Caco-2 (cell line): Measurements from ENCODE around the gene GCGR. TPM values are rescaled to one million over a fixed set of nuclear protein-coding genes. Genes with fewer than 3 reads are reported as not detected.
A peak's percentile ranks its signal among the peaks of the same experiment; 100 is the strongest.
"Not testable (repeated sequence)": the region's sequence is repeated elsewhere in the genome, so short reads cannot be mapped to it uniquely, and the experiment has no call there.

Experiments used
- BruUV-seq: library from RNA; stranded (reverse); fragments of 400-500 nt; replicated peaks from 2 replicates; lab custom pipeline; 2021; lab: Mats Ljungman, UMichigan
- CTCF ChIA-PET: fragments of 300-600 bp; sonication (Branson Sonifier 250); formaldehyde crosslinking; loops from one replicate; lab custom pipeline; 2022; ENCODE audit warnings: antibody characterized with exemption; lab: Charles Lee
- POLR2A ChIA-PET: fragments of 300-600 bp; sonication (Branson Sonifier 250); formaldehyde crosslinking; loops from one replicate; lab custom pipeline; 2022; ENCODE audit warnings: antibody characterized with exemption; lab: Charles Lee
- DNase-seq, 2 experiments: peaks; one replicate each; pipeline versions ENCODE4 v3.0.0 to v3.0.0-alpha.2; 2020 to 2022
- H3K27me3 ChIP-seq: replicated peaks from 2 replicates; pipeline ENCODE4 v1.6.0; 2011; ENCODE audit warnings: low read length; ENCODE audit not compliant: control insufficient read depth, insufficient read depth
- H3K36me3 ChIP-seq: 2 replicates; pipeline ENCODE4 v1.5.1; 2011; ENCODE audit warnings: low read length; ENCODE audit not compliant: control insufficient read depth, insufficient read depth
- H3K4me1 ChIP-seq: fragments of 250-450 bp; sonication (Bioruptor Pico); 2 replicates; pipeline ENCODE4 v1.5.1; 2020; ENCODE audit warnings: mild to moderate bottlenecking
- H3K4me3 ChIP-seq: 2 replicates; pipeline ENCODE4 v1.5.1; 2011; ENCODE audit warnings: low read depth, mild to moderate bottlenecking, control low read depth, low read length
- H3K9me3 ChIP-seq: fragments of 250-450 bp; sonication (Bioruptor Pico); 2 replicates; pipeline ENCODE4 v1.5.1; 2020; ENCODE audit warnings: mild to moderate bottlenecking, moderate library complexity
- H3K27ac Mint-ChIP-seq: one replicate; pipeline ENCODE4 v1.8.0; 2022; ENCODE audit warnings: mixed read lengths; ENCODE audit not compliant: unreplicated experiment
- H3K27me3 Mint-ChIP-seq: one replicate; pipeline ENCODE4 v1.8.0; 2022; ENCODE audit warnings: mixed read lengths; ENCODE audit not compliant: insufficient read depth, unreplicated experiment
- H3K36me3 Mint-ChIP-seq: one replicate; pipeline ENCODE4 v1.8.0; 2022; ENCODE audit warnings: mild to moderate bottlenecking, mixed read lengths; ENCODE audit not compliant: insufficient read depth, unreplicated experiment
- H3K4me1 Mint-ChIP-seq: one replicate; pipeline ENCODE4 v1.8.0; 2022; ENCODE audit warnings: low read depth, mixed read lengths; ENCODE audit not compliant: unreplicated experiment
- H3K4me3 Mint-ChIP-seq: one replicate; pipeline ENCODE4 v1.8.0; 2022; ENCODE audit warnings: mild to moderate bottlenecking, moderate library complexity, mixed read lengths; ENCODE audit not compliant: unreplicated experiment
- H3K9me3 Mint-ChIP-seq: one replicate; pipeline ENCODE4 v1.8.0; 2022; ENCODE audit warnings: mixed read lengths; ENCODE audit not compliant: unreplicated experiment
- intact Hi-C: fragments of 100-400 bp; cut with micrococcal nuclease; formaldehyde crosslinking; loops from one replicate; pipeline ENCODE4 v1.10.0; 2022; ENCODE audit not compliant: unreplicated experiment
- total RNA-seq: library from RNA; stranded (reverse); gene quantifications from 2 replicates; pipeline ENCODE4 v1.2.3, GENCODE V29; 2022
- TF ChIP-seq, protein P1 (sequence below), 2 experiments: fragments of 200-600 bp in 1 of 2; IDR thresholded peaks; 1 replicate in 1 of 2; 2 replicates in 1 of 2; pipeline versions ENCODE4 v1.5.1 to v1.8.0; 2011 to 2022; ENCODE audit warnings: antibody characterized with exemption in 1 of 2, control low read depth in 1 of 2, inconsistent platforms in 1 of 2, low read depth in 1 of 2, low read length in 1 of 2, mild to moderate bottlenecking in 1 of 2, moderate library complexity in 1 of 2; ENCODE audit not compliant: insufficient read depth in 1 of 2, severe bottlenecking in 1 of 2, unreplicated experiment in 1 of 2

The GCGR gene
- total RNA-seq, 1 experiment from 2014 or later: 1.0 TPM

DNA sequence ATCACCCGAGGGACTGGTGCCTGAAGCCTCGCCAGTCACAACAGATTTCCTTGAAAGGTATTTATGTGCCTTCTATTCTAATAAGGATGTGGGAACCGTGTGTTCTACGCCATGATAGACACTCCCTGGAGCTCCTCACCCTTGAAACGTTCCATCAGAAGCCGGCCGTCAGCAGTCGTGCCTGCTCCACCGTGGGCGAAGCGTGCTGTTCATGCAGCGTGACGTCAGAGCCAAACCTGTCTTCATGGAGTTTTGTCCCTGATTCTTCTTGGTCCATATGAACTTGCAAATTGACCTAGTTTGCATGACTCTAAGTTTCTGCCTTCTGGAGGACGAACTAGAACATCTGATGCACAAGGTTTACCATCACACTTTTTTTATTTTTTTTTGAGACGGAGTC lies 35.4 kb downstream of the GCGR start:
- DNase-seq: no peak
- Mint-ChIP-seq H3K4me3 (peak overlapping the region; percentile 11), H3K27ac (peak overlapping the region; percentile 73), H3K36me3 (peaks cover 37% of the 10 kb centered on the region), H3K27me3 (no peaks in the 10 kb centered on the region), H3K4me1 (peaks cover 7% of the 10 kb centered on the region), H3K9me3 (no peaks in the 10 kb centered on the region)
- intact Hi-C loops: no loop called here
- Histone ChIP-seq H3K36me3 (no peaks in the 10 kb centered on the region; the same call in 1 of the 2 replicates), H3K4me1 (peaks cover 10% of the 10 kb centered on the region), H3K4me3 (no peak overlapping the region), H3K9me3 (no peaks in the 10 kb centered on the region), H3K27me3 (no peaks in the 10 kb centered on the region)
- ChIA-PET CTCF (interaction anchor here (0.7 kb wide), 1 partner anchor 191 kb away, joined by 3 read pairs; no protein-coding TSS in a partner anchor), POLR2A (no interaction called here)
- no TSS peak for BruUV-seq
- TF ChIP-seq, protein P1, sequence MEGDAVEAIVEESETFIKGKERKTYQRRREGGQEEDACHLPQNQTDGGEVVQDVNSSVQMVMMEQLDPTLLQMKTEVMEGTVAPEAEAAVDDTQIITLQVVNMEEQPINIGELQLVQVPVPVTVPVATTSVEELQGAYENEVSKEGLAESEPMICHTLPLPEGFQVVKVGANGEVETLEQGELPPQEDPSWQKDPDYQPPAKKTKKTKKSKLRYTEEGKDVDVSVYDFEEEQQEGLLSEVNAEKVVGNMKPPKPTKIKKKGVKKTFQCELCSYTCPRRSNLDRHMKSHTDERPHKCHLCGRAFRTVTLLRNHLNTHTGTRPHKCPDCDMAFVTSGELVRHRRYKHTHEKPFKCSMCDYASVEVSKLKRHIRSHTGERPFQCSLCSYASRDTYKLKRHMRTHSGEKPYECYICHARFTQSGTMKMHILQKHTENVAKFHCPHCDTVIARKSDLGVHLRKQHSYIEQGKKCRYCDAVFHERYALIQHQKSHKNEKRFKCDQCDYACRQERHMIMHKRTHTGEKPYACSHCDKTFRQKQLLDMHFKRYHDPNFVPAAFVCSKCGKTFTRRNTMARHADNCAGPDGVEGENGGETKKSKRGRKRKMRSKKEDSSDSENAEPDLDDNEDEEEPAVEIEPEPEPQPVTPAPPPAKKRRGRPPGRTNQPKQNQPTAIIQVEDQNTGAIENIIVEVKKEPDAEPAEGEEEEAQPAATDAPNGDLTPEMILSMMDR (IDR thresholded peaks at IDR 0.05; ENCODE audit: insufficient read depth in 1 of 2, low read depth in 1 of 2, low read length in 1 of 2, severe bottlenecking in 1 of 2, unreplicated experiment in 1 of 2): no peak

DNA sequence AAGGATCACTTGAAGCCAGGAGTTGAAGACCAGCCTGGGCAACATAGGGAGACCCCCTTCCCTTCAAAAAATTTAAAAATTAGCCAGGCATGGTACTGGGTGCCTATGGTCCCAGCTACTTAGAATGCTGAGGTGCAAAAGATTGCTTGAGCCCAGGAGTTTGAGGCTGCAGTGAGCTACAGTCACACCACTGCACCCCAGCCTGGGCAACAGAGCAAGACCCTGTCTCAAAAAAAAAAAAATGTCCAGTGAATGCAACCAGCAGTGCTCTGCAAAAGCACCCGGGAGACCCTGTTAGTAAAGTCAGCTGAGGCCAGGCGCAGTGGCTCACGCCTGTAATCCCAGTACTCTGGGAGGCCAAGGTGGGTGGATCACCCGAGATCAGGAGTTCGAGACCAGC lies 36.1 kb downstream of the GCGR start:
- H3K27ac Mint-ChIP-seq, H3K9me3 Mint-ChIP-seq, POLR2A ChIA-PET, H3K27me3 ChIP-seq, BruUV-seq, H3K4me3 Mint-ChIP-seq, CTCF ChIA-PET, H3K4me1 Mint-ChIP-seq, intact Hi-C loops, H3K36me3 ChIP-seq, H3K27me3 Mint-ChIP-seq, DNase-seq, H3K9me3 ChIP-seq, H3K4me3 ChIP-seq, H3K4me1 ChIP-seq: not testable (repeated sequence)
- H3K36me3 Mint-ChIP-seq: peaks cover 45% of the 10 kb centered on the region

GRCh38 chr17:81840826-81841778 lies 37.2 kb downstream of the GCGR start:
- Histone ChIP-seq H3K36me3 (no peaks in the 10 kb centered on the region), H3K4me1 (peaks cover 5% of the 10 kb centered on the region; the same call in 1 of the 2 replicates), H3K27me3 (no peaks in the 10 kb centered on the region), H3K4me3 (no peak overlapping the region), H3K9me3 (no peaks in the 10 kb centered on the region)
- intact Hi-C loops: no loop called here
- Mint-ChIP-seq H3K4me3 (no peak overlapping the region), H3K9me3 (no peaks in the 10 kb centered on the region), H3K27me3 (no peaks in the 10 kb centered on the region), H3K36me3 (peaks cover 55% of the 10 kb centered on the region), H3K27ac (no peak overlapping the region), H3K4me1 (peaks cover 2% of the 10 kb centered on the region)
- TF ChIP-seq, protein P1 (IDR thresholded peaks at IDR 0.05; ENCODE audit: insufficient read depth in 1 of 2, low read depth in 1 of 2, low read length in 1 of 2, severe bottlenecking in 1 of 2, unreplicated experiment in 1 of 2): no peak
- ChIA-PET CTCF (no interaction called here), POLR2A (interaction anchor here (0.6 kb wide), 1 partner anchor 18 kb away, joined by 4 read pairs; no protein-coding TSS in a partner anchor)
- no TSS peak for BruUV-seq
- DNase-seq: no peak
